ENCODE measurements around the gene NADK2. TPM values are rescaled to one million over a fixed set of nuclear protein-coding genes. Genes with fewer than 3 reads are reported as not detected.

Gene NADK2
- polyA plus RNA-seq, 3 donors, result 9.0 to 17.1 (median 14.5) TPM

GRCh38 chr5:36252722-36253365 lies 11.1 kb upstream of the NADK2 start:
- WGBS, 3 donors, result 66 to 73% (median 67%) methylated on average over 3 of the region's 3 CpGs
- no peak overlapping the region for H3K27ac ChIP-seq (ENCODE audit: low read depth, low read length)

DNA sequence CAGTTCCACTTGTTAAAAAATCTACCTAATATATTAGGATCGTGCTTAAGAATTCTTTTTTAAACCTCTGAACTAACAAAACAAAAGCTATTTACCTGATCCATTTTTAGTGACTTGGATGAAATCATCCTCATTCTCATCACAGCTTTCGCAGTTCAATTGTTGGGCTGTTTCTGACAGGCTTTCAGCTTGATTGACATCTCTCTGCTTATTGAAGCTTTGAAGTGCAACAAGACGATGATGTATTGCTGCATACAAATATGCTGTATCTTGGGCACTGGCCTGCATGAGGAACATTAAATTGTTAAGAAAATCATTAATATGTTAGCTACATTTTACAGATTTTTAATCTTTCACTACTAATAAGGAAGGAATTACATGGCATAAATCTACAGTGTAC lies 9.5 kb upstream of the NADK2 start:
- WGBS, 3 donors, result 91 to 95% (median 94%) methylated on average over 3 of the region's 3 CpGs
- no peak overlapping the region for H3K27ac ChIP-seq (ENCODE audit: low read depth, low read length)

DNA sequence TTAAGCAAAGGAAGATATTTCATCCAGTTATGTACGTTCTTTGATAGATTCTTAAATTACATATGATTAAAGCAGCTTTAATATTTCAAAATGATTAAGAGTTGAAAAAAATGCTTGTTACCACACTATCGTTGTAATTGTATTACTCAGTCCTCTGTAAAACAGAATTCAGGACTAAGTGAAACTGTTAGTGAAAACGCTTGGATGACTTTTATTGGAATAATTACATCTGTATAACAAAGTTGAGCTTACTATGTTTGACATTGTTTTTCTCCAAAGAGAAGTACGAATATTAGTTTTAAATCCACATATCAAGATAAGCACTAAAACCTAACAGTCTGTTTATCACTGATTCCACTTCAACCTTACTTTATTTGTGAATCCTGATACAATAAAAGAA lies 8.7 kb upstream of the NADK2 start:
- no peak overlapping the region for H3K27ac ChIP-seq (ENCODE audit: low read depth, low read length)
- WGBS, 3 donors, result 71 to 85% (median 75%) methylated on average over 4 of the region's 4 CpGs

- WGBS, 3 donors, result 91 to 94% (median 93%) methylated on average over 10 of the region's 10 CpGs
Measured at GRCh38 chr5:36246036-36246800, 4.5 kb upstream of the NADK2 start.

DNA sequence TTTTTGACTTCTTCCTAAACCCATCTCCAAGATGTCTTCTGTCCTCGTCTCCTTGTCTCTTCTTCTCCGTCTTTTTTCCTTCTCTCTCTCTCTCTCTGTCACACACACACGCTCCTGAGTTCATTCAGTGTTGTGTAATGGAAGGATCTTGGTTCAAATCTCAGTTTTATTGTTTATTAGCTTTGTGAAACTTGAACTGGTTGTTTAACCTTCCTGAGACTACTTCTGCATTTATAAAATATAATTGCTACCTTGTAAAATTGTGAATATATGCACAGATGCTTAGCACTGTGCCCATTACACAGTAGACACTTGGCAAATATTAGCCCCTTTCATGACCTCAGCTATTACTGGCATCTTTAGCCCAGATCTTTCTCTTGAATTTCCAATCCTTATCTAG lies 2.4 kb upstream of the NADK2 start:
- H3K27ac ChIP-seq (ENCODE audit: low read depth, low read length), result no peak overlapping the region
- WGBS, 3 donors, result 79 to 92% (median 82%) methylated on average over 3 of the region's 3 CpGs

More at GRCh38 chr5:36246036-36246800, 4.5 kb upstream of the NADK2 start:
- H3K27ac ChIP-seq (ENCODE audit: low read depth, low read length), result no peak overlapping the region

GRCh38 chr5:36243653-36244052 lies 1.9 kb upstream of the NADK2 start:
- WGBS, 3 donors, result 90 to 93% (median 91%) methylated on average over 1 of the region's 1 CpG
- H3K27ac ChIP-seq (ENCODE audit: low read depth, low read length), result no peak overlapping the region

DNA sequence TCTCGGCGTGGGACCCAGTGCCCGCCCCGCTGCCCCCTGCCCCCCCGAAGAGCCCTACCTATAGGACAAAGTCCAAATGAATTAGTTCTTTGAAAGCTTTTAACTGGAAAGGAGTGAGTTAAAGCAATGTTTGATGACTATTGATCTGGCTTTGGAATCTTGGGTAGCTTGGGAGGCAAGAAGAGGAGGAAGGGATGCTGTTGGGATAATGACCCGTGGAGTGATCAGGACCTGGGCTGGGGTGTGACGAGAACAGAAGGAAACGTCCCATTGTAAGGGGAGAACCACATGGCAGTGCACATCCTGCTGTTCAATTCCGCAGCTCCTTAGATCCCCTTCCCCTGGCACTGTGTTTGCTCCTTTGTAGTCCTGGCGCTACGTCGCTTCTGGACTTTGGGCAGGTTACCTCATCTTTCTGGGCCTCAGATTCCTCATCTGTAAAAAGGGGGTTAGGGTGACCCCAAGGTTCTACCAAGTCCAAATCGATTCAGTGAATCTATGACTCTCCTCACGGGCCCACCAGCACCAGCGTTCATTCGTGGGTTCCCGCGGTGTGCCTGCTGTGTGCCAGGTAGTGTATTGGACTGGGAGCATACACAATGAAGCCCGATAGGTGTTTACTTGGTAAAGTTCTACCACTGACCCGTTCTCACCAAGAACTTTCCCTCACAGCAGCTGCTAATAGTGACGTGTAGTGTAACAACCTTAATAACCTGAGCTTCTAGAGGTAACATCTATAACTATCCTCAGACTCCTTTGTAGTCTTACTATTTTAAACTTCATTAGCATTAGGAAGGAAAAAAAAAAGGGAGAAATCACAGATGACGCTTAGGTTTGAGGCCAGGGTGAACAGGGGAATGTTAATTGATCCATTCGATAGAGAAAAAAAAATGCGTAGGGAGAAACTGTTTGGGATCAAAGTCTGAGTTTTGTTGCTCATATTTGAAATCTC lies 1.1 kb upstream of the NADK2 start:
- WGBS, 3 donors, result 27 to 65% (median 62%) methylated on average over 24 of the region's 24 CpGs
- peak overlapping the region; percentile 57 for H3K27ac ChIP-seq (ENCODE audit: low read depth, low read length)

- peak overlapping the region; percentile 85 for H3K27ac ChIP-seq (ENCODE audit: low read depth, low read length)
- 0 to 1% (median 1%) methylated on average over 49 to 61 of the region's 61 CpGs for WGBS, 3 donors
Measured at GRCh38 chr5:36240779-36241630, 720 bp downstream of the NADK2 start.

- no peak overlapping the region for H3K27ac ChIP-seq (ENCODE audit: low read depth, low read length)
- 24 to 58% (median 55%) methylated on average over 4 of the region's 4 CpGs for WGBS, 3 donors
Measured at GRCh38 chr5:36239370-36240293, 2.1 kb downstream of the NADK2 start.

GRCh38 chr5:36238502-36239295 lies 3.0 kb downstream of the NADK2 start:
- no peak overlapping the region for H3K27ac ChIP-seq (ENCODE audit: low read depth, low read length)
- WGBS, 3 donors, result 29 to 77% (median 72%) methylated on average over 2 of the region's 2 CpGs

- WGBS, 3 donors, result 86 to 99% (median 96%) methylated on average over 2 of the region's 2 CpGs
Measured at GRCh38 chr5:36237751-36238150, 4.0 kb downstream of the NADK2 start.

DNA sequence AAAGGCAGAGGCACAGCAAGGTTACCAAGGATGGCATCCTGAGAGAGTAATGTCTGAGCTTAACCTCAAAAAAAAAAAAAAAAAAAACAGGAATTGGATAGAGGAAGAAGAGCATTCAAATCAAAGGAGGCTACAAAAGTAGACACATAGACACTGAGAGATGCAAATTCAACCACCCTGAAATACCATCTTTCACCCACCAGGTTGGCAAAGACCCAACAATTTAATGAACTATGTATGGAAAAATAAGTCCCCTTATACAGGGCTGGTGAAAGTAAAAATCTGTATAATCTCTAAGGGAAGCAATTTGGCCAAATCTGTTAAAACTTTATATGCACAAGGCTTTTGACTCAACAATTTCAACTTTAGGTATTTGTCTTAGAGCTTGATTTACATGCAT lies 4.9 kb downstream of the NADK2 start:
- no peak overlapping the region for H3K27ac ChIP-seq (ENCODE audit: low read depth, low read length)

More at GRCh38 chr5:36237751-36238150, 4.0 kb downstream of the NADK2 start:
- H3K27ac ChIP-seq (ENCODE audit: low read depth, low read length), result no peak overlapping the region

- WGBS, 3 donors, result 52 to 88% (median 85%) methylated on average over 3 of the region's 3 CpGs
- no peak overlapping the region for H3K27ac ChIP-seq (ENCODE audit: low read depth, low read length)
Measured at GRCh38 chr5:36232533-36232932, 9.2 kb downstream of the NADK2 start.

- no peak overlapping the region for H3K27ac ChIP-seq (ENCODE audit: low read depth, low read length)
- WGBS, 3 donors, result 92 to 97% (median 97%) methylated on average over 1 of the region's 1 CpG
Measured at GRCh38 chr5:36230151-36230790, 11.5 kb downstream of the NADK2 start.

DNA sequence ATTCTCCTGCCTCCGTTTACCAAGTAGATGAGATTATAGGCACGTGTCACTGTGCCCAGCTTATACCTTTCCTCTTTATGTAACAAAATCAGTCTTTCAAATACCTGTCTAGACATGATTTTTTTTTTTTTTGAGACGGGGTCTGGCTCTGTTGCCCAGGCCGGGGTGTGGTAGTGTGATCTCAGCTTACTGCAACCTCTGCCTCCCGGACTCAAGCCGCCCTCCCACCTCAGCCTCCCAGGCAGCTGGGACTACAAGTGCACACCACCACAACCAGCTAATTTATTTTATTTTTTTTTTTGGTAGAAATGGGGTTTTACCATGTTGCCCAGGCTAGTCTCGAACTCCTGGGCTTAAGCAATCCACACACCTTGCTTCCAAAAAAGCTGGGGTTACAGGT lies 13.2 kb downstream of the NADK2 start:
- 89 to 97% (median 95%) methylated on average over 7 of the region's 7 CpGs for WGBS, 3 donors
- no peak overlapping the region for H3K27ac ChIP-seq (ENCODE audit: low read depth, low read length)

DNA sequence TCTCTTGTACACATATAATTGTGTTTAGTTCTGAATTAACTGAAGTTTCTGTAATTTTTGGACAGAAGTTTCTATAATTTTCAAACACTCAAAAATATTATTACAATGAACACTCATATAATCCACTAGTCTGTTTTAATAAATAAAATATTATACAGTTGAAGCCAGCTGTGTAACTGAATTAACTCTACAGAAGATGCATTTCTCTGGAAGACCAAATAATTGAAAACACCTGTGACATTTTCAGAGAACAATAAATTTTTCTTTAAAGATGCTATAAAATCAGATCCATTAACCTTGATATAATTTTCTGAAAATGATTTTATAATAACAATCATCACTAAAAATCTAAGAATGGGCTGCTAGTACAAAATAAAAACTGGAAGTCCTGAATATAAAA lies 14.7 kb downstream of the NADK2 start:
- no peak overlapping the region for H3K27ac ChIP-seq (ENCODE audit: low read depth, low read length)
